K562 (cell line): ENCODE measurements around the gene MYO1A. TPM values are rescaled to one million over a fixed set of nuclear protein-coding genes. Genes with fewer than 3 reads are reported as not detected.

Experiments
- ATAC-seq: fragments of 200-7000 bp; cut with Tn5 transposase; 3 replicates; pipeline ENCODE4 v1.9.1; 2020; ENCODE audit warnings: moderate library complexity
- BruUV-seq: library from RNA; stranded (reverse); fragments of 400-500 nt; replicated peaks from 2 replicates; lab custom pipeline; 2021; lab: Mats Ljungman, UMichigan
- CTCF ChIA-PET: fragments of 300-600 bp; formaldehyde crosslinking; extraction: SDS; loops from one replicate; lab custom pipeline; 2021; ENCODE audit warnings: low intra/inter-chr PET ratio; lab: Yijun Ruan, JAX
- POLR2A ChIA-PET: fragments of 300-600, 350-650 bp; sonication (Branson Sonifier 250); formaldehyde crosslinking; extraction: SDS; loops from one replicate; lab custom pipeline; 2021; ENCODE audit warnings: antibody characterized with exemption, inconsistent platforms; lab: Yijun Ruan, JAX
- DNase-seq, 4 experiments: peaks; one replicate each; pipeline versions ENCODE4 v3.0.0 to v3.0.0-alpha.2; 2011 to 2018; ENCODE audit warnings: low spot score in 3 of 4, mixed read lengths in 3 of 4; ENCODE audit errors: extremely low read depth in 1 of 4
- FAIRE-seq: peaks from 2 replicates; lab custom pipeline; 2011; peaks lifted over from hg19 to GRCh38; lab: Jason Lieb, UNC
- H2AFZ ChIP-seq: 2 replicates; pipeline ENCODE4 v1.6.0; 2011; ENCODE audit warnings: low read depth, low read length, control low read depth, inconsistent platforms
- H3K27ac ChIP-seq: fragments of 200-600 bp; 3 replicates; pipeline ENCODE4 v1.8.0; 2011; ENCODE audit warnings: low read depth, mild to moderate bottlenecking, control low read depth, inconsistent platforms, low read length, moderate library complexity, mixed read lengths; ENCODE audit errors: extremely low read depth
- H3K27me3 ChIP-seq, 2 experiments: fragments of 300-600 bp in 1 of 2; 2 replicates in 1 of 2; 3 replicates in 1 of 2; pipeline versions ENCODE4 v1.6.0 to v1.8.0; 2011; ENCODE audit warnings: inconsistent platforms in 2 of 2, low read length in 2 of 2, mild to moderate bottlenecking in 1 of 2, mixed read lengths in 1 of 2, moderate library complexity in 1 of 2; ENCODE audit not compliant: control insufficient read depth in 2 of 2, insufficient read depth in 2 of 2
- H3K36me3 ChIP-seq: fragments of 300-600 bp; 3 replicates; pipeline ENCODE4 v1.8.0; 2011; ENCODE audit warnings: mild to moderate bottlenecking, low read length, inconsistent platforms; ENCODE audit not compliant: control insufficient read depth, insufficient read depth
- H3K4me1 ChIP-seq, 2 experiments: fragments of 200-600 bp in 1 of 2; replicated peaks in 1 of 2; 2 replicates in 1 of 2; 3 replicates in 1 of 2; pipeline versions ENCODE4 v1.5.1 to v1.8.0; 2011; ENCODE audit warnings: inconsistent platforms in 2 of 2, low read length in 2 of 2, mild to moderate bottlenecking in 1 of 2, mixed read lengths in 1 of 2, moderate library complexity in 1 of 2; ENCODE audit not compliant: control insufficient read depth in 2 of 2, insufficient read depth in 2 of 2
- H3K4me2 ChIP-seq: 2 replicates; pipeline ENCODE4 v1.6.1; 2011; ENCODE audit warnings: low read length, control low read depth, inconsistent platforms, mixed read lengths; ENCODE audit not compliant: insufficient read depth
- H3K4me3 ChIP-seq: fragments of 200-600 bp; sonication (generic), shearing (Covaris generic); 2 replicates; pipeline ENCODE4 v1.5.1; 2016; ENCODE audit warnings: control low read depth, inconsistent platforms
- H3K79me2 ChIP-seq: fragments of 200-600 bp; 3 replicates; pipeline ENCODE4 v1.8.0; 2011; ENCODE audit warnings: low read length, inconsistent platforms; ENCODE audit not compliant: control insufficient read depth, insufficient read depth
- H3K9ac ChIP-seq, 2 experiments: 2 replicates each; pipeline versions ENCODE4 v1.6.0 to v1.6.1; 2011; ENCODE audit warnings: low read depth in 2 of 2, low read length in 2 of 2, control low read depth in 1 of 2, inconsistent platforms in 1 of 2, mild to moderate bottlenecking in 1 of 2, mixed read lengths in 1 of 2; ENCODE audit not compliant: insufficient read depth in 1 of 2
- H3K9me1 ChIP-seq: one replicate; pipeline ENCODE4 v1.6.0; 2011; ENCODE audit warnings: inconsistent platforms, mild to moderate bottlenecking, low read length, moderate library complexity; ENCODE audit not compliant: control insufficient read depth, insufficient read depth
- H3K9me3 ChIP-seq: replicated peaks from 2 replicates; pipeline ENCODE4 v1.5.1; 2011; ENCODE audit warnings: low read depth, low read length, inconsistent platforms; ENCODE audit not compliant: control insufficient read depth, insufficient read depth
- H4K20me1 ChIP-seq: replicated peaks from 2 replicates; pipeline ENCODE4 v1.6.1; 2011; ENCODE audit warnings: low read length, inconsistent platforms, mixed read lengths; ENCODE audit not compliant: control insufficient read depth, insufficient read depth
- CEBPB ChIP-seq: fragments of 450-650 bp; IDR thresholded peaks from 2 replicates; pipeline ENCODE4 v1.6.1; 2016; ENCODE audit warnings: missing genetic modification characterization, missing compliant biosample characterization
- FOXK2 ChIP-seq, 2 experiments: fragments of 450-650 bp; IDR thresholded peaks in 1 of 2; conservative IDR thresholded peaks in 1 of 2; 2 replicates each; pipeline ENCODE4 v1.6.1; 2016; ENCODE audit warnings: low read depth in 2 of 2, mild to moderate bottlenecking in 1 of 2
- HMG20B ChIP-seq: fragments of 250-450 bp; sonication (Bioruptor Pico); IDR thresholded peaks from 2 replicates; pipeline ENCODE4 v1.5.0; 2021; ENCODE audit warnings: mild to moderate bottlenecking
- KAT2B ChIP-seq: IDR thresholded peaks from one replicate; pipeline ENCODE4 v1.6.1; 2012; ENCODE audit warnings: low read depth, mild to moderate bottlenecking, control low read depth, inconsistent platforms, low read length, moderate library complexity
- NELFE ChIP-seq: IDR thresholded peaks from 2 replicates; pipeline ENCODE4 v1.6.1; 2011; ENCODE audit warnings: mild to moderate bottlenecking; ENCODE audit not compliant: insufficient read depth, insufficient read length
- NONO ChIP-seq, 2 experiments: fragments of 200-400 bp in 1 of 2; fragments of 450-650 bp in 1 of 2; formaldehyde crosslinking in 1 of 2; IDR thresholded peaks; 2 replicates each; pipeline ENCODE4 v1.6.1; 2017; ENCODE audit warnings: low read depth in 2 of 2, mild to moderate bottlenecking in 2 of 2, moderate library complexity in 2 of 2, low read length in 1 of 2
- PCBP1 ChIP-seq: fragments of 200-400 bp; formaldehyde crosslinking; IDR thresholded peaks from 2 replicates; pipeline ENCODE4 v1.6.1; 2018; ENCODE audit warnings: mild to moderate bottlenecking, low read depth, low read length; ENCODE audit not compliant: poor library complexity, severe bottlenecking
- PURB ChIP-seq: sonication (generic); formaldehyde crosslinking; IDR thresholded peaks from 2 replicates; pipeline ENCODE4 v1.9.0; 2021; ENCODE audit warnings: low read depth, mild to moderate bottlenecking, missing genetic modification reagents
- ZKSCAN1 ChIP-seq: fragments of 150-350 bp; IDR thresholded peaks from 2 replicates; pipeline ENCODE4 v1.6.1; 2016; ENCODE audit warnings: low read depth, low read length
- ZNF324 ChIP-seq: fragments of 250-450 bp; sonication (Bioruptor Pico); IDR thresholded peaks from 2 replicates; pipeline ENCODE4 v1.4.0; 2020; ENCODE audit warnings: mild to moderate bottlenecking
- ZNF75A ChIP-seq: fragments of 450-650 bp; formaldehyde crosslinking; IDR thresholded peaks from 2 replicates; pipeline ENCODE4 v1.4.0; 2020; ENCODE audit warnings: mild to moderate bottlenecking
- in situ Hi-C: fragments of 300-500 bp; cut with MboI; formaldehyde crosslinking; loops from 4 replicates; pipeline ENCODE4 v1.15.0; 2018; ENCODE audit warnings: inconsistent platforms, mixed read lengths
- intact Hi-C: fragments of 100-400 bp; cut with micrococcal nuclease; formaldehyde crosslinking; loops from 2 replicates; pipeline ENCODE4 v1.14.2; 2022
- polyA plus RNA-seq, 8 experiments: library from polyadenylated mRNA; depleted of rRNA in 4 of 8; stranded (reverse) in 5 of 8; unstranded in 3 of 8; fragments of >200 nt; fragmentation: Nextera tagmentation in 2 of 8; fragmentation: Illumina TruSeq in 1 of 8; extraction: Ambion mirVana in 2 of 8; extraction: Trizol in 1 of 8; gene quantifications; 2 replicates each; pipeline versions ENCODE4 v1.2.1 to v1.2.3, GENCODE V29; 2011 to 2014; ENCODE audit warnings: inconsistent platforms in 1 of 8, missing spikeins in 1 of 8
- total RNA-seq, 7 experiments: library from RNA; depleted of rRNA in 6 of 7; stranded (reverse); fragments of >200 nt in 6 of 7; fragmentation: Illumina TruSeq in 2 of 7; extraction: Trizol in 2 of 7; gene quantifications; 2 replicates each; pipeline versions ENCODE4 v1.2.1 to v1.2.3, GENCODE V29; 2011 to 2021; ENCODE audit warnings: low replicate concordance in 1 of 7
- TF ChIP-seq, protein P1 (sequence below): sonication (generic); formaldehyde crosslinking; IDR thresholded peaks from 2 replicates; pipeline ENCODE4 v1.8.1; 2023; ENCODE audit warnings: mild to moderate bottlenecking, missing genetic modification reagents, moderate library complexity
- TF ChIP-seq, protein P2 (sequence below): fragments of 250-450 bp; sonication (Bioruptor Pico); IDR thresholded peaks from 2 replicates; pipeline ENCODE4 v1.8.0; 2021; ENCODE audit warnings: mild to moderate bottlenecking, moderate library complexity
- TF ChIP-seq, protein P3 (sequence below): fragments of 250-450 bp; sonication (Bioruptor Pico); IDR thresholded peaks from 2 replicates; pipeline ENCODE4 v1.5.0; 2020; ENCODE audit warnings: mild to moderate bottlenecking, borderline replicate concordance
- TF ChIP-seq, protein P4 (sequence below): sonication (generic); formaldehyde crosslinking; IDR thresholded peaks from 2 replicates; pipeline ENCODE4 v1.8.1; 2023; ENCODE audit warnings: mild to moderate bottlenecking, missing genetic modification reagents

The MYO1A gene
- total and polyA plus RNA-seq, 9 of the 15 experiments (the other 6 are each of a cell fraction or from before 2014, with no cell fraction given), result 0.03 to 0.29 (median 0.14) TPM; not detected in 2

DNA sequence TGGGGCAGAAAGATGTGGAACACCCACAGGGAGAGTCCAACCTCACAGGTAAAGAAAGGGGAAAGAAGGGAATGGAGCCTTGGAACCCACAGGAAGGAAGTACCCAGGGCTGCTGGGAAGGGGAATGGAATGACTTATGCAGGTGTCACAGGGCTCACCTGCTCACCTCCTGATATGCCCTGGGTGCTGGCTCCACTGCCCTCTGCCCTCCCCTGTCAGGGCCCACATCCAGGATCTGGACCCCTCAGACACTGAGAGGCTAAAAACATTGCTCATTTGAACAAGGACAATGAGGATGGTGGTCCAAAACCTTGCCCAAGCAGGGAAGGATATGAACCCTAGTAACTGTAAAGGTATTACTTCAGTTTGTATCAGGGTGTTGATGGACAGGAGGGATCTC, 62.9 kb downstream of the MYO1A start:
- Histone ChIP-seq H4K20me1 (no peaks in the 10 kb centered on the region), H2AFZ (peak overlapping the region; percentile 64; the same call in 1 of the 2 replicates), H3K9ac (no peak overlapping the region), H3K36me3 (no peaks in the 10 kb centered on the region), H3K27me3 (no peaks in the 10 kb centered on the region), H3K9me1 (no peaks in the 10 kb centered on the region), H3K4me3 (no peak overlapping the region), H3K4me1 (peaks cover 24 to 48% of the 10 kb centered on the region in 2 experiments), H3K4me2 (no peak overlapping the region), H3K9me3 (no peaks in the 10 kb centered on the region), H3K79me2 (no peaks in the 10 kb centered on the region), H3K27ac (no peak overlapping the region)
- ChIA-PET POLR2A (interaction anchor here (1.0 to 1.3 kb wide), 3 partner anchors 16 to 125 kb away, joined by 3 to 4 read pairs (median 3); partner anchors contain the start of genes STAT6 and TAC3), CTCF (interaction anchor here (1.0 to 1.7 kb wide), 4 partner anchors 14 to 148 kb away, joined by 3 to 8 read pairs (median 3); no protein-coding TSS in a partner anchor)
- ATAC-seq, result no peak
- in situ Hi-C loops, result loop anchor here (5.0 kb wide), 1 partner anchor 40 kb away; no protein-coding TSS in a partner anchor
- no peak for FAIRE-seq
- DNase-seq, result peak in 1 of 4 experiments; percentile 1
- intact Hi-C loops, result loop anchor here (1.0 to 5.0 kb wide), 4 partner anchors 40 to 230 kb away; partner anchors contain the start of gene SDR9C7
- no TSS peak for BruUV-seq
- no peak for TF ChIP-seq CEBPB (tag)
- TF ChIP-seq PCBP1, result no peak
- TF ChIP-seq, protein P1, sequence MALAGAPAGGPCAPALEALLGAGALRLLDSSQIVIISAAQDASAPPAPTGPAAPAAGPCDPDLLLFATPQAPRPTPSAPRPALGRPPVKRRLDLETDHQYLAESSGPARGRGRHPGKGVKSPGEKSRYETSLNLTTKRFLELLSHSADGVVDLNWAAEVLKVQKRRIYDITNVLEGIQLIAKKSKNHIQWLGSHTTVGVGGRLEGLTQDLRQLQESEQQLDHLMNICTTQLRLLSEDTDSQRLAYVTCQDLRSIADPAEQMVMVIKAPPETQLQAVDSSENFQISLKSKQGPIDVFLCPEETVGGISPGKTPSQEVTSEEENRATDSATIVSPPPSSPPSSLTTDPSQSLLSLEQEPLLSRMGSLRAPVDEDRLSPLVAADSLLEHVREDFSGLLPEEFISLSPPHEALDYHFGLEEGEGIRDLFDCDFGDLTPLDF (CRISPR knock-in tag), result no peak
- TF ChIP-seq, protein P2, sequence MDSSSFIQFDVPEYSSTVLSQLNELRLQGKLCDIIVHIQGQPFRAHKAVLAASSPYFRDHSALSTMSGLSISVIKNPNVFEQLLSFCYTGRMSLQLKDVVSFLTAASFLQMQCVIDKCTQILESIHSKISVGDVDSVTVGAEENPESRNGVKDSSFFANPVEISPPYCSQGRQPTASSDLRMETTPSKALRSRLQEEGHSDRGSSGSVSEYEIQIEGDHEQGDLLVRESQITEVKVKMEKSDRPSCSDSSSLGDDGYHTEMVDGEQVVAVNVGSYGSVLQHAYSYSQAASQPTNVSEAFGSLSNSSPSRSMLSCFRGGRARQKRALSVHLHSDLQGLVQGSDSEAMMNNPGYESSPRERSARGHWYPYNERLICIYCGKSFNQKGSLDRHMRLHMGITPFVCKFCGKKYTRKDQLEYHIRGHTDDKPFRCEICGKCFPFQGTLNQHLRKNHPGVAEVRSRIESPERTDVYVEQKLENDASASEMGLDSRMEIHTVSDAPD (CRISPR knock-in tag), result no peak
- TF ChIP-seq NONO (IDR thresholded peaks at IDR 0.05; ENCODE audit: low read depth in 2 of 2, low read length in 1 of 2), result no peak
- TF ChIP-seq, protein P3, sequence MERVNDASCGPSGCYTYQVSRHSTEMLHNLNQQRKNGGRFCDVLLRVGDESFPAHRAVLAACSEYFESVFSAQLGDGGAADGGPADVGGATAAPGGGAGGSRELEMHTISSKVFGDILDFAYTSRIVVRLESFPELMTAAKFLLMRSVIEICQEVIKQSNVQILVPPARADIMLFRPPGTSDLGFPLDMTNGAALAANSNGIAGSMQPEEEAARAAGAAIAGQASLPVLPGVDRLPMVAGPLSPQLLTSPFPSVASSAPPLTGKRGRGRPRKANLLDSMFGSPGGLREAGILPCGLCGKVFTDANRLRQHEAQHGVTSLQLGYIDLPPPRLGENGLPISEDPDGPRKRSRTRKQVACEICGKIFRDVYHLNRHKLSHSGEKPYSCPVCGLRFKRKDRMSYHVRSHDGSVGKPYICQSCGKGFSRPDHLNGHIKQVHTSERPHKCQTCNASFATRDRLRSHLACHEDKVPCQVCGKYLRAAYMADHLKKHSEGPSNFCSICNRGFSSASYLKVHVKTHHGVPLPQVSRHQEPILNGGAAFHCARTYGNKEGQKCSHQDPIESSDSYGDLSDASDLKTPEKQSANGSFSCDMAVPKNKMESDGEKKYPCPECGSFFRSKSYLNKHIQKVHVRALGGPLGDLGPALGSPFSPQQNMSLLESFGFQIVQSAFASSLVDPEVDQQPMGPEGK (CRISPR knock-in tag), result no peak
- TF ChIP-seq ZKSCAN1, result no peak
- no peak for TF ChIP-seq ZNF324
- TF ChIP-seq PURB, result no peak
- no peak for TF ChIP-seq NELFE
- no peak for TF ChIP-seq KAT2B
- no peak for TF ChIP-seq ZNF75A
- TF ChIP-seq, protein P4, sequence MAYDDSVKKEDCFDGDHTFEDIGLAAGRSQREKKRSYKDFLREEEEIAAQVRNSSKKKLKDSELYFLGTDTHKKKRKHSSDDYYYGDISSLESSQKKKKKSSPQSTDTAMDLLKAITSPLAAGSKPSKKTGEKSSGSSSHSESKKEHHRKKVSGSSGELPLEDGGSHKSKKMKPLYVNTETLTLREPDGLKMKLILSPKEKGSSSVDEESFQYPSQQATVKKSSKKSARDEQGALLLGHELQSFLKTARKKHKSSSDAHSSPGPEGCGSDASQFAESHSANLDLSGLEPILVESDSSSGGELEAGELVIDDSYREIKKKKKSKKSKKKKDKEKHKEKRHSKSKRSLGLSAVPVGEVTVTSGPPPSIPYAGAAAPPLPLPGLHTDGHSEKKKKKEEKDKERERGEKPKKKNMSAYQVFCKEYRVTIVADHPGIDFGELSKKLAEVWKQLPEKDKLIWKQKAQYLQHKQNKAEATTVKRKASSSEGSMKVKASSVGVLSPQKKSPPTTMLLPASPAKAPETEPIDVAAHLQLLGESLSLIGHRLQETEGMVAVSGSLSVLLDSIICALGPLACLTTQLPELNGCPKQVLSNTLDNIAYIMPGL (CRISPR knock-in tag), result no peak
- no peak for TF ChIP-seq HMG20B (CRISPR knock-in tag)
- no peak for TF ChIP-seq FOXK2 (conservative IDR thresholded peaks at IDR 0.05 in 1 of 2, IDR thresholded peaks at IDR 0.05 in 1 of 2; ENCODE audit: low read depth in 2 of 2)
